Ascending aorta (tissue), 2 donors: ENCODE data around the gene CCL22. TPM values are rescaled to one million over a fixed set of nuclear protein-coding genes. Genes with fewer than 3 reads are reported as not detected.

ENCODE experiments used
- DNase-seq, 2 donors: peaks; one replicate each; pipeline ENCODE4 v3.0.0-alpha.2; 2019; ENCODE audit warnings: low spot score in 2 of 2
- H3K27ac ChIP-seq, 2 donors: fragments of 200-600 bp; sonication (generic); one replicate each; pipeline ENCODE4 v1.5.1; 2016 to 2017; ENCODE audit warnings: mild to moderate bottlenecking in 1 of 2
- H3K27me3 ChIP-seq: fragments of 200-600 bp; sonication (generic); one replicate; pipeline ENCODE4 v1.5.1; 2017
- H3K36me3 ChIP-seq, 2 donors: fragments of 200-600 bp; sonication (generic); one replicate each; pipeline ENCODE4 v1.5.1; 2016
- H3K4me1 ChIP-seq, 2 donors: fragments of 200-600 bp; sonication (generic); one replicate each; pipeline ENCODE4 v1.5.1; 2016 to 2017; ENCODE audit warnings: mild to moderate bottlenecking in 1 of 2
- H3K4me3 ChIP-seq, 2 donors: fragments of 200-600 bp; sonication (generic); one replicate each; pipeline ENCODE4 v1.5.1; 2016 to 2017; ENCODE audit warnings: mild to moderate bottlenecking in 1 of 2
- H3K9me3 ChIP-seq, 2 donors: fragments of 200-600 bp; sonication (generic); one replicate each; pipeline ENCODE4 v1.5.1; 2016
- CTCF ChIP-seq, 3 experiments: fragments of 200-600 bp in 2 of 3; fragments of 450-650 bp in 1 of 3; sonication (generic) in 2 of 3; IDR thresholded peaks; one replicate each; pipeline ENCODE4 v1.5.1; 2016 to 2019; ENCODE audit warnings: antibody characterized with exemption in 3 of 3, mild to moderate bottlenecking in 1 of 3, moderate library complexity in 1 of 3
- intact Hi-C: fragments of 100-400 bp; cut with DNase I; formaldehyde crosslinking; loops from one replicate; pipeline ENCODE4 v1.15.1; 2023
- total RNA-seq: library from RNA; depleted of rRNA; stranded (reverse); fragments of >200 nt; gene quantifications from one replicate; pipeline ENCODE4 v1.1.0, GENCODE V29; 2016

Gene CCL22
- total RNA-seq = not detected

GRCh38 chr16:57358527-57359095 lies at the start of gene CCL22:
TSS of gene CCL22 (plus strand) at chr16:57358783. CDS start at chr16:57358817, 34 bp downstream.
- Histone ChIP-seq H3K4me1 (no peaks in the 10 kb centered on the region), H3K36me3 (no peaks in the 10 kb centered on the region), H3K9me3 (no peaks in the 10 kb centered on the region), H3K27me3 (no peaks in the 10 kb centered on the region), H3K27ac (no peak within 1 kb of the TSS), H3K4me3 (no peak within 1 kb of the TSS)
- TF ChIP-seq CTCF (IDR thresholded peaks at IDR 0.05) = no peak
- no peak for DNase-seq
- intact Hi-C loops = no loop called here

- no peaks in the 10 kb centered on the region for H3K36me3 ChIP-seq
- H3K4me3 ChIP-seq = no peak overlapping the region
- H3K27me3 ChIP-seq = no peaks in the 10 kb centered on the region
- peaks cover 3 to 26% of the 10 kb centered on the region in 2 donors for H3K4me1 ChIP-seq
- DNase-seq = no peak
- no peak for TF ChIP-seq CTCF (IDR thresholded peaks at IDR 0.05)
- intact Hi-C loops = no loop called here
- peak overlapping the region; percentile 73 to 85 for H3K27ac ChIP-seq
- no peaks in the 10 kb centered on the region for H3K9me3 ChIP-seq
Observed at GRCh38 chr16:57310801-57311200, 47.8 kb upstream of the CCL22 start.

GRCh38 chr16:57313509-57313908 lies 45.1 kb upstream of the CCL22 start:
- Histone ChIP-seq H3K4me1 (peaks cover 21 to 45% of the 10 kb centered on the region in 2 donors), H3K36me3 (no peaks in the 10 kb centered on the region)
- intact Hi-C loops = no loop called here

GRCh38 chr16:57314161-57314785 lies 44.3 kb upstream of the CCL22 start:
- Histone ChIP-seq H3K4me3 (no peak overlapping the region), H3K9me3 (no peaks in the 10 kb centered on the region), H3K27me3 (no peaks in the 10 kb centered on the region), H3K27ac (peak overlapping the region; percentile 76 to 91), H3K4me1 (peaks cover 21 to 49% of the 10 kb centered on the region in 2 donors), H3K36me3 (no peaks in the 10 kb centered on the region)
- DNase-seq = peak in 1 of 2 donors; percentile 55
- no peak for TF ChIP-seq CTCF (IDR thresholded peaks at IDR 0.05)
- intact Hi-C loops = no loop called here

More at GRCh38 chr16:57313509-57313908, 45.1 kb upstream of the CCL22 start:
- Histone ChIP-seq H3K4me3 (no peak overlapping the region), H3K27me3 (no peaks in the 10 kb centered on the region), H3K27ac (peak overlapping the region; percentile 76 to 91), H3K9me3 (no peaks in the 10 kb centered on the region)
- no peak for TF ChIP-seq CTCF (IDR thresholded peaks at IDR 0.05)
- no peak for DNase-seq

GRCh38 chr16:57315416-57315815 lies 43.2 kb upstream of the CCL22 start:
- DNase-seq = no peak
- intact Hi-C loops = loop anchor here (5.0 kb wide), 1 partner anchor 102 kb away; no protein-coding TSS in a partner anchor
- TF ChIP-seq CTCF (IDR thresholded peaks at IDR 0.05) = no peak
- peaks cover 21 to 49% of the 10 kb centered on the region in 2 donors for H3K4me1 ChIP-seq
- H3K27ac ChIP-seq = peak overlapping the region; percentile 91 to 96
- H3K4me3 ChIP-seq = no peak overlapping the region
- H3K9me3 ChIP-seq = no peaks in the 10 kb centered on the region
- H3K27me3 ChIP-seq = no peaks in the 10 kb centered on the region
- no peaks in the 10 kb centered on the region for H3K36me3 ChIP-seq
